ENCODE results near the gene ZC3H7B. TPM values are rescaled to one million over a fixed set of nuclear protein-coding genes. Genes with fewer than 3 reads are reported as not detected.

Gene ZC3H7B
- total RNA-seq, 2 donors from 2014 or later: 70.9 to 74.2 TPM

DNA sequence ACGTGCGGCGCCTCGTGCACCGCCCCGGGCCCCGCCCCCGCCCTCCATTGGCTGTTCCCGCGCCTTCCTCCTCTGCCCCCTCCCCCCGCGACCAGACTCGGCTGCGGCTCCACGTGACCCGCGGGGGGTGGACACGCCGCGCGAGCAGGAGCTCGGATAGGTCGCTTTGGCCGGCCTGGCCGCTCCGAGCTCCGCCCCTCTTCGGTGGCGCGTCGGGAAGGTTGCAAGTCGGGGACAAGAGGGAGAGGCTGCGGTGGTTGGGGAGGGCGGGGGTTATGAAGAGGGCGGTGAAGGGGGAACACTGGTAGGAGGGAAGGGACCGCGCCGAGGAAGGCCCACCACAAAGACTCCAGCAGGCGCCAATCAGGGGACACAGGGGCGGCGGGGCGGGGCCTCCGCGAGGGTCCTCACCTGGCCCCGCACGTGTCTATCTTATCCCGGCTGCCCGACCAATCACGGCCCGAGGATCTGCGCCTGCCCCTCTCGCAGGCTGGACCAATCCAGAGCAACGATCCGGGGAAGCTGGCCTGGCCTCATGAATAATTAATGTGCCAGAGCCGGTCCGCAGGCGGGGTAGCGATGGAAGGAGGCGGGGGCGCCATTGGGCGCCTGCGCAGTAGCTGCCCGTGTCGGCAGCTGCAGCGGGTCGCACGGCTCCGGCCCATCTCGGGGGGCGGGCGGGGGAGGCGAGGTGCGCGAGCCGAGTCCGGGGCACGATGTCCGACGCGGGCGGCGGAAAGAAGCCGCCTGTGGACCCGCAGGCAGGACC lies 80.2 kb downstream of the ZC3H7B start, which contains the start of gene TEF:
Gene TEF, plus strand, starts transcription at position 614 of the 769 bp plus-strand sequence. Its CDS starts 103 bp downstream, at position 717.
- Mint-ChIP-seq H3K4me1 (peaks cover 6% of the 10 kb centered on the region), H3K9me3 (no peaks in the 10 kb centered on the region), H3K4me3 (peak within 1 kb of the TSS; percentile 67), H3K27ac (peak within 1 kb of the TSS; percentile 99), H3K27me3 (ENCODE audit: insufficient read depth) (peaks cover 5% of the 10 kb centered on the region), H3K36me3 (ENCODE audit: low read depth) (no peaks in the 10 kb centered on the region)
- H3K4me1 ChIP-seq (ENCODE audit: control insufficient read depth, insufficient read depth, low read length): no peaks in the 10 kb centered on the region
- no peak for TF ChIP-seq CTCF (conservative IDR thresholded peaks at IDR 0.05)
- peak within 1 kb of the TSS; percentile 100 for H3K27ac ChIP-seq (ENCODE audit: low read depth, low read length)
- H3K27me3 ChIP-seq (ENCODE audit: control insufficient read depth, insufficient read depth, low read length, poor library complexity, severe bottlenecking): peaks cover 8% of the 10 kb centered on the region
- H3K36me3 ChIP-seq (ENCODE audit: control insufficient read depth, insufficient read depth, low read length): no peaks in the 10 kb centered on the region
- no peaks in the 10 kb centered on the region for H3K9me3 ChIP-seq (ENCODE audit: control insufficient read depth, low read length)
- WGBS, 2 experiments (ENCODE audit: insufficient coverage in 1 of 2, insufficient read length in 1 of 2): 0% methylated on average over 13 to 75 of the region's 84 CpGs
- peak within 1 kb of the TSS; percentile 88 for H3K9ac ChIP-seq (ENCODE audit: extremely low read depth, low read length, poor library complexity, severe bottlenecking)
- peak within 1 kb of the TSS; percentile 79 for H3K4me3 ChIP-seq (ENCODE audit: low read length)
- peak; percentile 100 for DNase-seq

DNA sequence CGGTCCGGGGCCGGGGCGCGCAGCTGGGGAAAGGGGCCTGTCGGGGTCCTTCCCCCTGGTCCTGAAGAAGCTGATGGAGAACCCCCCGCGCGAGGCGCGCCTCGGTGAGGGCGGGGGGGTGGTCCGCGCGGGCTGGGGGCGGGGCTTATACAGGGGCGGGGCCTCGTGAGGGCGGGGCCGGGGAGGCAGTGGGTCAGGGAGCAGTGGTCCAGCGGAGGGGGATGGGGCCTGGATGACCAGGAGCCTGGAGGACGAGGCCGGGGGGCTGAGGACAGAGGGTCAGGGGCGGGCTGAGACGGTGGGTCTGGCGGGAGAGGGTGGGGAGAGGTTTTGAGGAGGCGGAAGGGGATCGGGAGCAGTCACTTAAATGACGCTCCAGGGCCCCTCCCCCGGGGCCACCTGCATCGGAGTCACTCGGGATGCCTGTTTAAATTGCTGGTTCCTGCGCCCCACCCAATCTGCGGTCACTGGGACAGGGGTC lies 80.8 kb downstream of the ZC3H7B start:
- Histone ChIP-seq H3K4me3 (ENCODE audit: low read length) (peak overlapping the region; percentile 79), H3K9me3 (ENCODE audit: control insufficient read depth, low read length) (no peaks in the 10 kb centered on the region), H3K27ac (ENCODE audit: low read depth, low read length) (peak overlapping the region; percentile 100), H3K36me3 (ENCODE audit: control insufficient read depth, insufficient read depth, low read length) (no peaks in the 10 kb centered on the region), H3K27me3 (ENCODE audit: control insufficient read depth, insufficient read depth, low read length, poor library complexity, severe bottlenecking) (peaks cover 8% of the 10 kb centered on the region), H3K4me1 (ENCODE audit: control insufficient read depth, insufficient read depth, low read length) (no peaks in the 10 kb centered on the region), H3K9ac (ENCODE audit: extremely low read depth, low read length, poor library complexity, severe bottlenecking) (peak overlapping the region; percentile 25)
- Mint-ChIP-seq H3K27me3 (ENCODE audit: insufficient read depth) (peaks cover 5% of the 10 kb centered on the region), H3K27ac (no peak overlapping the region), H3K4me1 (peaks cover 6% of the 10 kb centered on the region), H3K9me3 (no peaks in the 10 kb centered on the region), H3K4me3 (peak overlapping the region; percentile 67), H3K36me3 (ENCODE audit: low read depth) (no peaks in the 10 kb centered on the region)
- no peak for TF ChIP-seq CTCF (conservative IDR thresholded peaks at IDR 0.05)
- WGBS, 2 experiments (ENCODE audit: insufficient coverage in 1 of 2, insufficient read length in 1 of 2): 0% methylated on average over 4 to 35 of the region's 35 CpGs
- peak; percentile 93 for DNase-seq

- H3K9ac ChIP-seq (ENCODE audit: extremely low read depth, low read length, poor library complexity, severe bottlenecking): no peak overlapping the region
- no peak for DNase-seq
- peaks cover 8% of the 10 kb centered on the region for H3K27me3 ChIP-seq (ENCODE audit: control insufficient read depth, insufficient read depth, low read length, poor library complexity, severe bottlenecking)
- no peaks in the 10 kb centered on the region for H3K9me3 Mint-ChIP-seq
- peak overlapping the region; percentile 67 for H3K4me3 Mint-ChIP-seq
- WGBS, 2 experiments (ENCODE audit: insufficient coverage in 1 of 2, insufficient read length in 1 of 2): 53 to 82% methylated on average over 8 to 19 of the region's 19 CpGs
- H3K9me3 ChIP-seq (ENCODE audit: control insufficient read depth, low read length): no peaks in the 10 kb centered on the region
- H3K4me1 ChIP-seq (ENCODE audit: control insufficient read depth, insufficient read depth, low read length): no peaks in the 10 kb centered on the region
- no peaks in the 10 kb centered on the region for H3K36me3 Mint-ChIP-seq (ENCODE audit: low read depth)
- peaks cover 5% of the 10 kb centered on the region for H3K27me3 Mint-ChIP-seq (ENCODE audit: insufficient read depth)
- no peak for TF ChIP-seq CTCF (conservative IDR thresholded peaks at IDR 0.05)
- peak overlapping the region; percentile 79 for H3K4me3 ChIP-seq (ENCODE audit: low read length)
- H3K36me3 ChIP-seq (ENCODE audit: control insufficient read depth, insufficient read depth, low read length): no peaks in the 10 kb centered on the region
- no peak overlapping the region for H3K27ac ChIP-seq (ENCODE audit: low read depth, low read length)
- H3K27ac Mint-ChIP-seq: no peak overlapping the region
- H3K4me1 Mint-ChIP-seq: peaks cover 6% of the 10 kb centered on the region
Measured at GRCh38 chr22:41382610-41383009, 81.3 kb downstream of the ZC3H7B start.
